LNCaP clone FGC (cell line): ENCODE data around the gene CES2.
"Not testable (repeated sequence)": the region's sequence is repeated elsewhere in the genome, so short reads cannot be mapped to it uniquely, and the experiment has no call there.

Source experiments
- DNase-seq: peaks from one replicate; pipeline ENCODE4 v3.0.0-alpha.2; 2011; ENCODE audit warnings: low read depth
- H3K4me3 ChIP-seq: 2 replicates; pipeline ENCODE4 v1.5.1; 2011; ENCODE audit warnings: mild to moderate bottlenecking, low read depth, low read length, control low read depth
- CTCF ChIP-seq: IDR thresholded peaks from 2 replicates; pipeline ENCODE4 v1.5.1; 2012; ENCODE audit warnings: mild to moderate bottlenecking; ENCODE audit not compliant: control insufficient read depth, insufficient read depth; ENCODE audit errors: extremely low read depth

The CES2 gene

GRCh38 chr16:66983033-66983432, 47.7 kb downstream of the CES2 start:
- no peak overlapping the region for H3K4me3 ChIP-seq
- TF ChIP-seq CTCF: no peak
- no peak for DNase-seq

GRCh38 chr16:66984892-66985311, 49.6 kb downstream of the CES2 start:
- no peak for TF ChIP-seq CTCF
- no peak overlapping the region for H3K4me3 ChIP-seq
- no peak for DNase-seq

GRCh38 chr16:66986559-66986958, 51.2 kb downstream of the CES2 start:
- no peak for TF ChIP-seq CTCF
- H3K4me3 ChIP-seq: no peak overlapping the region
- DNase-seq: no peak

- no peak for TF ChIP-seq CTCF
- no peak within 1 kb of the TSS for H3K4me3 ChIP-seq
- no peak for DNase-seq
Measured at GRCh38 chr16:66988197-66988788, 53.0 kb downstream of the CES2 start, which contains the start of gene CES4A. Gene CES4A (plus strand): TSS chr16:66988589. CDS start chr16:66988773, 184 bp downstream.

- no peak for DNase-seq
- no peak overlapping the region for H3K4me3 ChIP-seq
- TF ChIP-seq CTCF: no peak
Measured at GRCh38 chr16:66991545-66992077, 56.3 kb downstream of the CES2 start.

GRCh38 chr16:66993558-66993957, 58.2 kb downstream of the CES2 start:
- DNase-seq, H3K4me3 ChIP-seq: not testable (repeated sequence)
